Smooth muscle cell (in vitro differentiated cells): Measurements from ENCODE around the gene ZNRF2. TPM values are rescaled to one million over a fixed set of nuclear protein-coding genes. Genes with fewer than 3 reads are reported as not detected.

ENCODE experiments used
- DNase-seq: peaks from one replicate; lab custom pipeline; 2025; ENCODE audit not compliant: unreplicated experiment; lab: John Stamatoyannopoulos, UW
- H2AFZ ChIP-seq: fragments of 200-600 bp; sonication (generic); 2 replicates; pipeline ENCODE4 v1.6.0; 2016; ENCODE audit warnings: antibody characterized with exemption, low read depth, mild to moderate bottlenecking
- H3F3A ChIP-seq: fragments of 200-600 bp; sonication (generic); 2 replicates; pipeline ENCODE4 v1.6.0; 2017; ENCODE audit warnings: antibody characterized with exemption, low read depth
- H3K27ac ChIP-seq: fragments of 200-600 bp; sonication (generic); 2 replicates; pipeline ENCODE4 v1.5.1; 2016; ENCODE audit warnings: low read depth, mild to moderate bottlenecking
- H3K27me3 ChIP-seq: fragments of 200-600 bp; sonication (generic); 2 replicates; pipeline ENCODE4 v1.6.1; 2016; ENCODE audit warnings: low read depth, mild to moderate bottlenecking
- H3K36me3 ChIP-seq: fragments of 200-600 bp; sonication (generic); 2 replicates; pipeline ENCODE4 v1.5.1; 2016; ENCODE audit warnings: low read depth
- H3K4me1 ChIP-seq: fragments of 200-600 bp; sonication (generic); 2 replicates; pipeline ENCODE4 v1.5.1; 2016; ENCODE audit warnings: low read depth
- H3K4me2 ChIP-seq: fragments of 200-600 bp; sonication (generic); 2 replicates; pipeline ENCODE4 v1.6.0; 2016; ENCODE audit warnings: mild to moderate bottlenecking
- H3K4me3 ChIP-seq: fragments of 200-600 bp; sonication (generic); 2 replicates; pipeline ENCODE4 v1.5.1; 2016; ENCODE audit warnings: mild to moderate bottlenecking
- H3K79me2 ChIP-seq: fragments of 200-600 bp; sonication (generic); 2 replicates; pipeline ENCODE4 v1.6.0; 2016; ENCODE audit warnings: low read depth, mild to moderate bottlenecking
- H3K9ac ChIP-seq: fragments of 200-600 bp; sonication (generic); 2 replicates; pipeline ENCODE4 v1.6.0; 2016; ENCODE audit warnings: low read depth
- H3K9me3 ChIP-seq: fragments of 200-600 bp; sonication (generic); replicated peaks from 2 replicates; pipeline ENCODE4 v1.5.1; 2016; ENCODE audit warnings: low read depth
- H4K20me1 ChIP-seq: fragments of 200-600 bp; sonication (generic); 2 replicates; pipeline ENCODE4 v1.6.0; 2016; ENCODE audit warnings: low read depth
- WGBS: methylation state at CpG from one replicate; pipeline ENCODE4 v1.1.7; 2016; ENCODE audit warnings: low lambda C conversion rate; 5-methylcytosine and 5-hydroxymethylcytosine counted together
- polyA plus RNA-seq: library from polyadenylated mRNA; unstranded; fragments of >200 nt; fragmentation: Nextera tagmentation; extraction: Ambion mirVana; gene quantifications from 2 replicates; pipeline ENCODE4 v1.2.1, GENCODE V29; 2016
- total RNA-seq: library from RNA; depleted of rRNA; stranded (reverse); fragments of >200 nt; gene quantifications from 2 replicates; pipeline ENCODE4 v1.2.3, GENCODE V29; 2014
- TF ChIP-seq, protein P1 (sequence below): fragments of 200-600 bp; sonication (generic); IDR thresholded peaks from 2 replicates; pipeline ENCODE4 v1.5.1; 2017; ENCODE audit warnings: borderline replicate concordance, mild to moderate bottlenecking, antibody characterized with exemption; ENCODE audit not compliant: insufficient read depth, poor library complexity, severe bottlenecking

Gene ZNRF2
- total and polyA plus RNA-seq, 2 experiments from 2014 or later, result 2.1 to 13.5 TPM

DNA sequence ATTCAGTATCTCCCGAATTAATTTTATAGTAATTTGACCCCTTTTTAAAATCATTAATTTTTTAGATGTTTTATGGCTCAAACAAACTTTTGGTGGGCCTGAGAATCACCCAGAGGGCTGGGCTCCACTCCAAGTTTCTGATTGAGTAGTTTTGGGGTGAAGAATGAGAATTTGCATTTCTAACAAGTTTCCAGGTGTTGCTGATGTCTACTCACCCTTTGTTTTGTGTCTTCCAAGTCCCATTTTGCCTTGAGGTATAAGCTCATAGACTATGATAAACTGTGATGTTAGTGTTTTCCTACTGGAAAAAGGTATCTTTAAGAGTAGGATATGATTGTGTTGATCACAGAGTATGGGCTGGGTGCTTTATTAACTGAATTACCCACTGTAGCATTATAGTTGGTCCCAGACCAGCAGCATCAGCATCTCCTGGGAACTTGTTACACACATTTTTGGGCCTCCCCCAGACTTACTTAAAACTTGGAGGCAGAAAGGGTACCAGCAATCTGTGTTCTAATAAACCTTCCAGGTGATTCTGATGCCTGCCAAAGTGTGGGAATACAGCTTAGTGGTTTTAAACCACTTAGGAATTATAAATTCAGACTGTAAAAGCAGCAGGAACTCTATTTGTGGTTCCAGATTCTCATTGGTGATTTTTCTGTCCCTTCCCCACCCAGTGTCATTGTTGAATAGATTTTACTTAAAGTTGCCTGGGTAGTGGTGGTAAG lies 19.1 kb downstream of the ZNRF2 start:
- H3K9me3 ChIP-seq, result no peaks in the 10 kb centered on the region
- H3K79me2 ChIP-seq, result peaks cover 47% of the 10 kb centered on the region
- H4K20me1 ChIP-seq, result no peaks in the 10 kb centered on the region
- no peak overlapping the region for H2AFZ ChIP-seq
- no peaks in the 10 kb centered on the region for H3K27me3 ChIP-seq
- H3K27ac ChIP-seq, result no peak overlapping the region
- TF ChIP-seq, protein P1, sequence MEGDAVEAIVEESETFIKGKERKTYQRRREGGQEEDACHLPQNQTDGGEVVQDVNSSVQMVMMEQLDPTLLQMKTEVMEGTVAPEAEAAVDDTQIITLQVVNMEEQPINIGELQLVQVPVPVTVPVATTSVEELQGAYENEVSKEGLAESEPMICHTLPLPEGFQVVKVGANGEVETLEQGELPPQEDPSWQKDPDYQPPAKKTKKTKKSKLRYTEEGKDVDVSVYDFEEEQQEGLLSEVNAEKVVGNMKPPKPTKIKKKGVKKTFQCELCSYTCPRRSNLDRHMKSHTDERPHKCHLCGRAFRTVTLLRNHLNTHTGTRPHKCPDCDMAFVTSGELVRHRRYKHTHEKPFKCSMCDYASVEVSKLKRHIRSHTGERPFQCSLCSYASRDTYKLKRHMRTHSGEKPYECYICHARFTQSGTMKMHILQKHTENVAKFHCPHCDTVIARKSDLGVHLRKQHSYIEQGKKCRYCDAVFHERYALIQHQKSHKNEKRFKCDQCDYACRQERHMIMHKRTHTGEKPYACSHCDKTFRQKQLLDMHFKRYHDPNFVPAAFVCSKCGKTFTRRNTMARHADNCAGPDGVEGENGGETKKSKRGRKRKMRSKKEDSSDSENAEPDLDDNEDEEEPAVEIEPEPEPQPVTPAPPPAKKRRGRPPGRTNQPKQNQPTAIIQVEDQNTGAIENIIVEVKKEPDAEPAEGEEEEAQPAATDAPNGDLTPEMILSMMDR, result no peak
- no peak overlapping the region for H3K9ac ChIP-seq
- no peak for DNase-seq
- peaks cover 9% of the 10 kb centered on the region for H3K4me1 ChIP-seq
- WGBS, result 94% methylated on average over 1 of the region's 1 CpG
- no peaks in the 10 kb centered on the region for H3K36me3 ChIP-seq
- H3K4me2 ChIP-seq, result no peak overlapping the region
- no peak overlapping the region for H3K4me3 ChIP-seq
- H3F3A ChIP-seq, result no peaks in the 10 kb centered on the region

DNA sequence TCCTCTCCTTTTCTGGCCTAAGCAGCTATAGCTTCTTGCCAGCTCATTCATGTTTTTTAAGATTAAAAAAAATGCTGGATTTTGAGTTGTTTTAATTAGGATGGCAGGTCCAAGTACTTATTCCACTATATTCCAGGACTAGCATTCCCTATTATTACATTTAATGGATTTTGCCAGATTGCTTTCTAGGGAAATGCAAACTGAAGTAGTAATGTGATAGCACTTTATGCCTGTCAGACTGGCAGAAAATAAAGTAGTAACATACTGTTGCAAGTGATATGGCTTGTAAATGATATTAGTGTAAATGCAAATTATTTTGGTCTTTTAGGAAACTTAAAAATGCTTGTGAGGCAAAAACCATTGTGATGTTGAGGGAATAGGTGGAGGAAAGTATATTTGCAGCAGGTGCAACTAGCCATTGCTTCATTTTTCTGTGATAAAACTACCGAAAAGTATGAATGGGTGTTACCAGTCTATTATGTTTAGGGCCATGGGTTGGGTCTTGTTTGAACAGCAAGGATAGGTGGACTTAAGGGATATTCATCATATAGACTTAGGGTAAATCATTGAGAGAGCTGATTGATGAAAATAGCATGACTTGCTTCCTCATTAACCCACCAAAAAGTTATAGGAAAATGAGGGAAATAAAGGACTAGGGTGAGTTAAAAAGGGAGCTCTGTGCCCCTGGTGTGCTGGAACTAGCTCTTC lies 19.9 kb downstream of the ZNRF2 start:
- WGBS, result 81% methylated on average over 1 of the region's 1 CpG
- H3K4me2 ChIP-seq, result no peak overlapping the region
- H3K27ac ChIP-seq, result no peak overlapping the region
- TF ChIP-seq, protein P1, result no peak
- H4K20me1 ChIP-seq, result no peaks in the 10 kb centered on the region
- no peaks in the 10 kb centered on the region for H3K27me3 ChIP-seq
- no peak overlapping the region for H2AFZ ChIP-seq
- H3K36me3 ChIP-seq, result no peaks in the 10 kb centered on the region
- no peak overlapping the region for H3K9ac ChIP-seq
- H3K4me3 ChIP-seq, result no peak overlapping the region
- no peaks in the 10 kb centered on the region for H3F3A ChIP-seq
- H3K79me2 ChIP-seq, result peaks cover 48% of the 10 kb centered on the region
- H3K9me3 ChIP-seq, result no peaks in the 10 kb centered on the region
- H3K4me1 ChIP-seq, result peaks cover 9% of the 10 kb centered on the region
- DNase-seq, result no peak

DNA sequence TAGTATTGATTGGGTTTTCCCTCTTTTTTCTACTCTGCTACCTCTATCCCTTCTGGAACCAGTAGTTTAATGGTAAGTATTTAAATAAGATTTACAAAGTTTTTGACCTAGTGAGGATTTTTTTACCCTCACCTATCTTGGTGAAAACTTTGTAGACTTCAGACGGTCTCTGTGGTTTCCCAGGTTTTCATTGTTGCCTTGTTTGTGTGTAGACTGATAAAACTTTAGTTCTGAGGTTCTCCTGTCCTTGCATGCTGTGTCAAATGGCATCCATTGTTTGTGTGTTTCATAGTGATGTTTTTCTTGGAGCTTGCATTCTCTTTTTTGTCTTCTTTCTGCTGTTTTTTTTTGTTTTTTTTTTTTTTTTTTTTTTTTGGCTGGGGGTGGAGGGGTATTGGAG lies 22.6 kb downstream of the ZNRF2 start:
- no peak overlapping the region for H3K9ac ChIP-seq
- no peaks in the 10 kb centered on the region for H4K20me1 ChIP-seq
- peaks cover 58% of the 10 kb centered on the region for H3K79me2 ChIP-seq
- H3K4me1 ChIP-seq, result peaks cover 15% of the 10 kb centered on the region
- DNase-seq, result no peak
- no peaks in the 10 kb centered on the region for H3F3A ChIP-seq
- H3K4me3 ChIP-seq, result no peak overlapping the region
- no peaks in the 10 kb centered on the region for H3K27me3 ChIP-seq
- no peaks in the 10 kb centered on the region for H3K9me3 ChIP-seq
- no peak overlapping the region for H2AFZ ChIP-seq
- H3K36me3 ChIP-seq, result no peaks in the 10 kb centered on the region
- no peak overlapping the region for H3K4me2 ChIP-seq
- 90% methylated on average over 1 of the region's 1 CpG for WGBS
- H3K27ac ChIP-seq, result no peak overlapping the region
- TF ChIP-seq, protein P1, result no peak
